IMR-90 (cell line): ENCODE results near the gene WDR6. TPM values are rescaled to one million over a fixed set of nuclear protein-coding genes. Genes with fewer than 3 reads are reported as not detected.

Experiments used
- ATAC-seq: fragments of 200-7000 bp; cut with Tn5 transposase; 2 replicates; pipeline ENCODE4 v1.9.1; 2020; ENCODE audit warnings: low read depth, mild to moderate bottlenecking, moderate library complexity
- BruUV-seq: library from RNA; stranded (reverse); fragments of 400-500 nt; replicated peaks from 2 replicates; lab custom pipeline; 2021; lab: Mats Ljungman, UMichigan
- CTCF ChIA-PET: fragments of 300-600 bp; formaldehyde crosslinking; extraction: SDS; loops from one replicate; lab custom pipeline; 2021; ENCODE audit warnings: antibody characterized with exemption; lab: Yijun Ruan, JAX
- POLR2A ChIA-PET: fragments of 300-600 bp; sonication (Branson Sonifier 250); formaldehyde crosslinking; loops from one replicate; lab custom pipeline; 2022; ENCODE audit warnings: antibody characterized with exemption; ENCODE audit not compliant: unreplicated experiment; lab: Charles Lee
- DNase-seq: peaks from one replicate; pipeline ENCODE4 v3.0.0; 2013
- H2AFZ ChIP-seq: replicated peaks from 2 replicates; pipeline ENCODE3; 2013; ENCODE audit warnings: low read length, mild to moderate bottlenecking; ENCODE audit not compliant: poor library complexity
- H2AK5ac ChIP-seq: 2 replicates; pipeline ENCODE4 v1.6.1; 2013; ENCODE audit warnings: low read depth, low read length, inconsistent platforms
- H2AK9ac ChIP-seq: replicated peaks from 2 replicates; pipeline ENCODE3; 2013; ENCODE audit warnings: mild to moderate bottlenecking, low read depth, low read length, moderate library complexity; ENCODE audit not compliant: poor library complexity
- H2BK120ac ChIP-seq: 2 replicates; pipeline ENCODE4 v1.6.1; 2013; ENCODE audit warnings: low read depth, low read length, inconsistent platforms
- H2BK15ac ChIP-seq: 3 replicates; pipeline ENCODE4 v1.6.1; 2013; ENCODE audit warnings: low read depth, low read length, inconsistent platforms
- H2BK20ac ChIP-seq: 2 replicates; pipeline ENCODE4 v1.6.1; 2013; ENCODE audit warnings: low read depth, mild to moderate bottlenecking, inconsistent platforms, low read length, moderate library complexity
- H2BK5ac ChIP-seq: 2 replicates; pipeline ENCODE4 v1.6.1; 2013; ENCODE audit warnings: mild to moderate bottlenecking, low read depth, low read length, inconsistent platforms; ENCODE audit not compliant: poor library complexity, severe bottlenecking
- H3K14ac ChIP-seq: replicated peaks from 2 replicates; pipeline ENCODE4 v1.6.1; 2013; ENCODE audit warnings: low read depth, low read length, inconsistent platforms
- H3K18ac ChIP-seq: 2 replicates; pipeline ENCODE4 v1.6.1; 2013; ENCODE audit warnings: low read depth, low read length, control low read depth
- H3K23ac ChIP-seq: 2 replicates; pipeline ENCODE4 v1.6.1; 2013; ENCODE audit warnings: low read depth, low read length, inconsistent platforms
- H3K27ac ChIP-seq: 2 replicates; pipeline ENCODE4 v1.5.1; 2013; ENCODE audit warnings: mild to moderate bottlenecking, control low read depth, low read length; ENCODE audit not compliant: insufficient read depth
- H3K27me3 ChIP-seq: 2 replicates; pipeline ENCODE4 v1.6.1; 2013; ENCODE audit warnings: low read length; ENCODE audit not compliant: control insufficient read depth, insufficient read depth
- H3K36me3 ChIP-seq: 2 replicates; pipeline ENCODE4 v1.6.1; 2013; ENCODE audit warnings: low read length, mixed read lengths; ENCODE audit not compliant: control insufficient read depth, insufficient read depth
- H3K4ac ChIP-seq: 2 replicates; pipeline ENCODE4 v1.6.1; 2013; ENCODE audit warnings: low read depth, low read length, inconsistent platforms
- H3K4me1 ChIP-seq: 2 replicates; pipeline ENCODE4 v1.6.1; 2013; ENCODE audit warnings: low read length, mixed read lengths; ENCODE audit not compliant: control insufficient read depth, insufficient read depth
- H3K4me2 ChIP-seq: 2 replicates; pipeline ENCODE4 v1.6.1; 2013; ENCODE audit warnings: low read depth, mild to moderate bottlenecking, control low read depth, low read length, moderate library complexity
- H3K4me3 ChIP-seq: 2 replicates; pipeline ENCODE4 v1.5.1; 2013; ENCODE audit warnings: low read depth, mild to moderate bottlenecking, control low read depth, low read length, moderate library complexity; ENCODE audit not compliant: insufficient read depth
- H3K56ac ChIP-seq: 2 replicates; pipeline ENCODE4 v1.6.1; 2013; ENCODE audit warnings: low read length, inconsistent platforms; ENCODE audit not compliant: insufficient read depth; ENCODE audit errors: extremely low read depth
- H3K79me1 ChIP-seq, 2 experiments: 2 replicates each; pipeline ENCODE4 v1.6.1; 2013; ENCODE audit warnings: low read length in 2 of 2, inconsistent platforms in 1 of 2, low read depth in 1 of 2
- H3K9ac ChIP-seq: 2 replicates; pipeline ENCODE4 v1.6.1; 2013; ENCODE audit warnings: low read depth, low read length, control low read depth
- H3K9me1 ChIP-seq: 2 replicates; pipeline ENCODE4 v1.6.1; 2013; ENCODE audit warnings: low read length, inconsistent platforms; ENCODE audit not compliant: insufficient read depth
- H3K9me3 ChIP-seq: 2 replicates; pipeline ENCODE4 v1.6.1; 2013; ENCODE audit warnings: low read length; ENCODE audit not compliant: control insufficient read depth, insufficient read depth
- H4K20me1 ChIP-seq: 2 replicates; pipeline ENCODE4 v1.6.1; 2013; ENCODE audit warnings: low read length, inconsistent platforms; ENCODE audit not compliant: insufficient read depth
- H4K5ac ChIP-seq: 2 replicates; pipeline ENCODE4 v1.6.1; 2013; ENCODE audit warnings: mild to moderate bottlenecking, low read depth, low read length, control low read depth
- H4K8ac ChIP-seq, 2 experiments: 2 replicates each; pipeline ENCODE4 v1.6.1; 2013; ENCODE audit warnings: low read depth in 2 of 2, low read length in 2 of 2, control low read depth in 1 of 2, inconsistent platforms in 1 of 2
- H4K91ac ChIP-seq: 2 replicates; pipeline ENCODE4 v1.6.1; 2013; ENCODE audit warnings: low read depth, low read length, inconsistent platforms; ENCODE audit not compliant: insufficient read depth
- BHLHE40 ChIP-seq: fragments of 150-350 bp; IDR thresholded peaks from 2 replicates; pipeline ENCODE4 v1.6.1; 2016; ENCODE audit warnings: mild to moderate bottlenecking, low read depth, low read length
- MXI1 ChIP-seq: IDR thresholded peaks from 2 replicates; pipeline ENCODE4 v1.6.1; 2012; ENCODE audit warnings: low read depth, mild to moderate bottlenecking, low read length, moderate library complexity, borderline replicate concordance
- WGBS, 2 experiments: methylation state at CpG; one replicate each; pipeline versions ENCODE4 v1.1.5 to v1.1.7; 2013; ENCODE audit warnings: missing lambda C conversion rate in 2 of 2; ENCODE audit not compliant: insufficient read length in 1 of 2; ENCODE audit errors: extremely low coverage in 2 of 2; 5-methylcytosine and 5-hydroxymethylcytosine counted together
- dilution Hi-C: fragments of 300-500 bp; cut with HindIII; formaldehyde crosslinking; loops from one replicate; pipeline ENCODE4 v1.14.3; 2018; ENCODE audit warnings: low sequenced_read_pairs; ENCODE audit not compliant: unreplicated experiment
- in situ Hi-C: fragments of 300-500 bp; cut with MboI; formaldehyde crosslinking; loops from 3 replicates; pipeline ENCODE4 v1.14.3; 2019; ENCODE audit warnings: low sequenced_read_pairs, inconsistent platforms, mixed read lengths
- intact Hi-C: fragments of 100-400 bp; cut with micrococcal nuclease; formaldehyde crosslinking; loops from 2 replicates; pipeline ENCODE4 v1.10.0; 2022
- polyA plus RNA-seq, 3 experiments: library from polyadenylated mRNA; depleted of rRNA; stranded (reverse); fragments of >200 nt; gene quantifications; 2 replicates each; pipeline ENCODE4 v1.2.3, GENCODE V29; 2012; ENCODE audit warnings: low replicate concordance in 1 of 3
- total RNA-seq: library from RNA; depleted of rRNA; stranded (reverse); fragments of >200 nt; gene quantifications from 2 replicates; pipeline ENCODE4 v1.2.3, GENCODE V29; 2012

WDR6 gene
- total and polyA plus RNA-seq, 2 of the 4 experiments (the other 2 are of a cell fraction), result 60.9 to 160 TPM

DNA sequence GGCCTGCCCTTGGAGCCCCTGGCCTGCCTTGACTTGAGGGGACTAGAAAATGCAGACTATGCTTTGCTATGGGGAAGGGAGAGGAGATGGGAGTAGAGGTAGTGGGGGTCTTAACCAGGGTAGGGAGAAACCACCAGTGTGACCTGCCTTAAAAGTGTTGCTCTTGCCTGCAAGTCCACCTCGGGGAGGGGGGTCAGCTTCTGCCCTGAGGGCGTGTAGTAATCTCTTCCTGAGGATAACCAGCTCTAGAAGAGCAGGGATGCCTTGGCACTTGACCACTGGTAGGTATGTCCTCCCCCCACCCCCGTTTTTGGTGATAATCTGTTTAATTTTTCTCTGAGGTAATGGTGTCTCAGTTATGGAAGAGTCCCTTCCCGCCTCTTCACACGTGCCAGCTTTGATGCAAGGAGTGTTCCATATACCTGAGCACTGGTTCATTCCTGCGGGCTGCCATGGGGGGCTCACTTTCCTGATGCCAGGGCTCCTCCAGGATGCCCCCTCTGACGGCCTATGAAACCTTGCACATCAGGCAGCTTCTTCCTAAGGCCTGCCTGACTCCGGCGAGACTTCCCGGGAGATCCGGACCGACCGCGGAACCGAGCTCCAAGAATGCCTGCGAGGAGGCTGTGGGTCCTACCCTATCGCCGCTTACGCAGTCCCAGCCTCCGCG, 17.9 kb upstream of the WDR6 start:
- H4K5ac ChIP-seq, result peak overlapping the region; percentile 76
- H4K91ac ChIP-seq, result peak overlapping the region; percentile 80
- peaks cover 11% of the 10 kb centered on the region for H3K36me3 ChIP-seq
- peak overlapping the region; percentile 74 to 79 for H4K8ac ChIP-seq
- peak overlapping the region; percentile 87 for H3K4ac ChIP-seq
- peak overlapping the region; percentile 63 for H2BK20ac ChIP-seq
- H4K20me1 ChIP-seq, result no peaks in the 10 kb centered on the region
- BruUV-seq, result TSS peak; percentile 84
- 5% methylated on average over 12 of the region's 21 CpGs; no CpG with 5 or more reads in 1 of the 2 experiments for WGBS, 2 experiments
- dilution Hi-C loops, result no loop called here
- peaks cover 20 to 39% of the 10 kb centered on the region in 2 experiments for H3K79me1 ChIP-seq
- peak overlapping the region; percentile 77 for H3K56ac ChIP-seq
- peak overlapping the region; percentile 74 for H3K9ac ChIP-seq
- H2AK9ac ChIP-seq, result peak overlapping the region; percentile 96
- H3K14ac ChIP-seq, result peak overlapping the region; percentile 84
- H2AK5ac ChIP-seq, result peak overlapping the region; percentile 89
- intact Hi-C loops, result loop anchor here (1.0 to 2.0 kb wide), 3 partner anchors 18 to 105 kb away; partner anchors contain the start of genes QRICH1 and WDR6
- H3K9me3 ChIP-seq, result no peaks in the 10 kb centered on the region
- TF ChIP-seq MXI1 (no peak), BHLHE40 (peak; percentile 17; the same call in 1 of the 2 replicates)
- peaks cover 7% of the 10 kb centered on the region for H3K9me1 ChIP-seq
- peak overlapping the region; percentile 86 for H3K4me2 ChIP-seq
- peak overlapping the region; percentile 92 for H3K27ac ChIP-seq
- H2BK5ac ChIP-seq, result peak overlapping the region; percentile 90
- in situ Hi-C loops, result no loop called here
- peak overlapping the region; percentile 74 for H3K18ac ChIP-seq
- peak overlapping the region; percentile 96 for H2AFZ ChIP-seq
- DNase-seq (peak; percentile 4), ATAC-seq (no peak)
- peaks cover 14% of the 10 kb centered on the region for H3K4me1 ChIP-seq
- H3K27me3 ChIP-seq, result no peaks in the 10 kb centered on the region
- CTCF ChIA-PET, result interaction anchor here (1.0 to 3.2 kb wide), 5 partner anchors 11 to 105 kb away, joined by 3 to 17 read pairs (median 3); partner anchors contain the start of genes NDUFAF3, QRICH1 and WDR6
- H2BK15ac ChIP-seq, result peak overlapping the region; percentile 47; the same call in 1 of the 3 replicates
- POLR2A ChIA-PET, result interaction anchor here (1.3 kb wide), 1 partner anchor 18 kb away, joined by 9 read pairs; the partner anchor contains the start of gene WDR6
- H3K23ac ChIP-seq, result peak overlapping the region; percentile 50; the same call in 1 of the 2 replicates
- H2BK120ac ChIP-seq, result peak overlapping the region; percentile 71
- peak overlapping the region; percentile 72 for H3K4me3 ChIP-seq
